GM18508 (cell line): ENCODE results near the gene KCNJ9.

ENCODE experiments used
- ATAC-seq: cut with Tn5 transposase; IDR thresholded peaks from one replicate; pipeline ENCODE4 v1.9.1; 2021; ENCODE audit warnings: moderate number of reproducible peaks; ENCODE audit not compliant: insufficient read depth, unreplicated experiment

KCNJ9 gene

DNA sequence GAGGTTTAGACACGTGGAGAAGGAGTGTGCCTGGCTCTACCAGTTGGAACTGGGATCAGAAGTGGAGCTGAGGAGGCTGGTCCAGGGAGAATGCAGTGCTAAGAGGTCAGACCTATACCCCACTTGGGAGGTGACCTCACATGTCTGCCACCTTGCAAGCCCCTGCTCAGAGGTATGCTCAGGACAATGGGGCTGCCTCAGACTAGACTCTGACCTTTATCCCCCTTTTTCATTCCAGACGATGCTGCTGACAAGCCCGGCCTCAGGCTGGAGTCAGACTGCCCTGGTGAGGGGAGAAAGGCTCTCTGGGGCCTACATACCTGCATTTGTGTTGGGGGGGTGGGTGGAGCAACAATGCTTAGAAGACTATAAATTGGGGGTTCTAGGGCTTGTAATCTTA, 16.6 kb upstream of the KCNJ9 start:
- ATAC-seq: no peak

- ATAC-seq: no peak
Observed at GRCh38 chr1:160066829-160067745, 14.3 kb upstream of the KCNJ9 start.

DNA sequence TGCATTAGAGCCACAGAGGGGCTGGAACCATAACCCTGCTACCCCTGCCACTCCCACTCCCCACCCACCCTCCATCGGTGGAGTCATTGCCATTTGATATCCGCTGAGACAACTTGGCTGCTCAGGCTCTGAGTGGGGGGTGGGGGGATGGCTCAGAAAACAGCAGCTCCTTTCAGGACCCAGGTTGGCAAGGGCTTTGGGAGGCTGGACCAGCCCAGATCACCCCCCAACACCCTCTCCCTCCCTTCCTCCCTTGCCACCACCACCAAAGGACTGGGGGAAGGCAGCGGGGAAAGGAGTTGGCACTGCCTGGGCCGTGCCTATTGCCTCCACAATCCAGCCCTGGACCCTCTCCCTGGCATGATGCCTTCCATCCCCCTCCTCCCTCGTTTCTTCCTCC, 13.1 kb upstream of the KCNJ9 start:
- ATAC-seq: no peak

DNA sequence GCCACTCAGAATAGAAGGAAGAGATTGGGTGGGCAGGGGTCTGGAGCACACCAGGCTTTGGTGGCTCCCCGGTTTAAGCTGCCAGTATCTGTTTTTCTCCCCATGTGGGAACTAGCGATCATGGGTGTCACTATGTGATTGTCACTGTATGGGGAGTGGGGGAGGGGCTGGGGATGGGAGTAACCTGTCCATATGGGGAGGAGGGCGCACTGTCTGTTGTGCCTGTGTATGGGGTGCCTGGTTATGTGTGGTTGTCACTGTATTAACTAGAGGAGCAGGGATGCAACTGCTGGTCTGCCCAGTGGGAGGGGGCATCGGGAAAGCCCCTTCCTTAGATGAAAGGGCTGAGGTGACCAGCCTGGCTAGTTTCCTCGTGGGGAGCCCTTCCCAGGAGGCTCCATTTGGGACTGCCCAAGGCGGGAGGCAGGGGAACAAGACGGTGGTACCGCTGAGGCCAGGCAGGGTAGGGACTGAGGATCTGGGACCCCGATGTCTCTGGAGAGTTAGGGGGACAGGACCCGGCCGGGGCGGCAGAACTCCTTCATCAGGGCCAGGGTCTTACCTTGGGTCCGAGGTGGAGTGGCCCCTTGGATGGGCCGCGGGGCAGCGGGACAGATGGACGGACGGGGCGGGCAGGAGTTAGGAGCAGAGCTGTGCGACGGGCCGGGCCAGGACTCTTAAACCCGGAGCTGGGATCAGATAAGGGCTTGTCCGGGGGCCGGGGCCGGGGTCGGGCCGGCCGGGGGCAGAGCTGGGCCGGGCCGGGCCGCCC, 11.7 kb upstream of the KCNJ9 start, which contains the start of gene KCNJ10:
Gene KCNJ10 (minus strand): TSS at position 701 of the 772 bp plus-strand sequence. CDS start 27,628 bp downstream, outside the sequence.
- ATAC-seq: no peak

- ATAC-seq: no peak
Observed at GRCh38 chr1:160070243-160071163, 10.8 kb upstream of the KCNJ9 start.

DNA sequence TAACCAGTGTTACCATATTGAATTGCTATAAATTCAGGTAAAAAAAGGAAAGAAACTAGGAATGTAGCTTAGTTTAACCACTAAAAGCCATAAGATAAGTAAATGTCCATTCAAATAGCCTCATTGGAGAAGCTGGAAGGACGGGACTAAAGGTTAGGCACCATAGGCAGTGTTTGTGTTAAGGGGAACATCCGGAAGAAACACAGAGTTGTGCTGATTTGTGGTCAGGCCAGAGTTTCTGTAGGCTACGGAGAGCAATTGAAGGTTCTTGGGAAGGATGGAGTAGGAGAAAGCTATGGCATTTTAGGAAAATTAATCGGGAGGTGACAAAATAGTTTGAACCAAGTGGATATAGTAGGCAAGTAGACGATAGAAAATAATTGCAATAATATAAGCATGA, 10.0 kb upstream of the KCNJ9 start:
- ATAC-seq: no peak

DNA sequence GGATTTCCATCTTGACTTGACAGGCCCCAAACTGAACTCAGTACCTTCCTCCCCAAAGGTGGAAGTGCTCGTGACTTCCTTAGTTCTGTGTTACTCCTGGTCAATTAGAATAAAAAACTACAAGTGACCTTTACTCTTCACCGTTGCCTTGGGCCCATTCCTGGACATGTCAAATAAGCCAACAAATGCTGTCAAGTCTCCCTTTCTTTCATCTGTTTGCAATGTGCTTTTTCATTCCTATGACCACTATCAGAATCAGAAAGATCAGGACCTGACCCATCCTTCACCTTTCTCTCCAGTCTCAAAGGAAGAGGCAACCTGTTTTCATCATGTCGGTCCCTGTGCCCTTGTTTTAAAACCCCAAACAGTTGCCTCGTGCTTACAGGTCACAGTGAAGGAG, 6.5 kb upstream of the KCNJ9 start:
- ATAC-seq: no peak

DNA sequence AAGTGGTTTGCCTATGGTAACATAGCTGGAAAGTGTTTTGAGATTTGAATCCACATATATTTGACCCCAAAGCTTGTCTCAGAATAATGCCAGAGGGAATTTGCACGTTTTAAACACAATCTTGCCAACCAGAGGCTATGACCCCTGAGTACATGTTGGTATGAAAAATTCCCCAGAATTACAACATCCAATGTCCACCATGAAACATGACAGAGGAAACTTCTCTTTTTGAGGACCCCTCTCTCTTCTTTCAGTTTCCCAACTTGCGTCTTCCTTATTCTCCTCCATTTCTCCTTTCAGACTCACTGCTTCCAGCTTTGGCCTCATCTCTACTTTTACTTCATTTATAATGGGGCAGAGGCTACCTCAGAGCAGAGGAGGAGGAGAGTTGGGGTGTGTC, 5.5 kb upstream of the KCNJ9 start:
- ATAC-seq: no peak

GRCh38 chr1:160076295-160076694, 5.0 kb upstream of the KCNJ9 start:
- ATAC-seq: no peak

GRCh38 chr1:160077486-160077885, 3.9 kb upstream of the KCNJ9 start:
- ATAC-seq: no peak

- no peak for ATAC-seq
Observed at GRCh38 chr1:160078512-160079195, 2.7 kb upstream of the KCNJ9 start.

- no peak for ATAC-seq
Observed at GRCh38 chr1:160079448-160079847, 1.9 kb upstream of the KCNJ9 start.

- no peak for ATAC-seq
Observed at GRCh38 chr1:160080381-160081100, 797 bp upstream of the KCNJ9 start.

DNA sequence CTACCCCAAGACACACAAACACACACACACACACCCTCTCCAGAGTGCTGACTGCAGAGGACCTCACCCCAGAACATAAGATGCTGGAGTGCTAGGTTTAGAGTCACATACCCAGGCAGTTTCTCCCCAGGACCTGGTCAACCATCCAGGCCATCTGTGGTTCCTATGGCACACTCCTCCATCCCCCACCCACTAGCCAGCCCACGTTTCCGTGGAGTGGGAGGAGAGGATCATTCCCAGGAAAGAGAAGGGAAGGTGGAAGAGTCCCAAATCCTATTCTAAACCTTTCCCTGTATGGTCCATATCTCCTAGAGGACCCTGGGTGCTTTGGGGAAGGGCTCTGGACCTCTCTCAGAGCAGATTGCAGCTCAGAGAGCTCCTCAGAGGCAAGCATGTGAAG, 1.1 kb downstream of the KCNJ9 start:
- no peak for ATAC-seq

DNA sequence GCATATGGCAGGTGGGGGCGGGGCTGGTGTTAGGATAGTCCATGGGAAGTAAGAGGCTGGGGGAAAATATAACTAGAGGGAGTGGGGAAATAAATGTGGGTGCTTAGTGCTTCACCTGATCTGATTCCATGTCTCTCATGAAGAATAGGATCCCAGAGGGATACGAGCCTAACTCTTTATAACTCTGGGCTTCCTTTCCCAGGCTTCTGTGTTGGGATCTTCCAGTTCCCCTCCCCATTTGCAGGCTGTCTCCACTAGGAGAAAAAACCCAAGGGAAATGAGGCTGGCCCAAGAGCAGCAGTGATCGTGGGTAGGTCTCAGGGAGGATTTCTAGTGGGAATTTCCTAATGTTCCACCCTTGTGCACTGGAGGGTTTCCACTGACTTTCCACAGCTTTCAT, 1.6 kb downstream of the KCNJ9 start:
- ATAC-seq: no peak

DNA sequence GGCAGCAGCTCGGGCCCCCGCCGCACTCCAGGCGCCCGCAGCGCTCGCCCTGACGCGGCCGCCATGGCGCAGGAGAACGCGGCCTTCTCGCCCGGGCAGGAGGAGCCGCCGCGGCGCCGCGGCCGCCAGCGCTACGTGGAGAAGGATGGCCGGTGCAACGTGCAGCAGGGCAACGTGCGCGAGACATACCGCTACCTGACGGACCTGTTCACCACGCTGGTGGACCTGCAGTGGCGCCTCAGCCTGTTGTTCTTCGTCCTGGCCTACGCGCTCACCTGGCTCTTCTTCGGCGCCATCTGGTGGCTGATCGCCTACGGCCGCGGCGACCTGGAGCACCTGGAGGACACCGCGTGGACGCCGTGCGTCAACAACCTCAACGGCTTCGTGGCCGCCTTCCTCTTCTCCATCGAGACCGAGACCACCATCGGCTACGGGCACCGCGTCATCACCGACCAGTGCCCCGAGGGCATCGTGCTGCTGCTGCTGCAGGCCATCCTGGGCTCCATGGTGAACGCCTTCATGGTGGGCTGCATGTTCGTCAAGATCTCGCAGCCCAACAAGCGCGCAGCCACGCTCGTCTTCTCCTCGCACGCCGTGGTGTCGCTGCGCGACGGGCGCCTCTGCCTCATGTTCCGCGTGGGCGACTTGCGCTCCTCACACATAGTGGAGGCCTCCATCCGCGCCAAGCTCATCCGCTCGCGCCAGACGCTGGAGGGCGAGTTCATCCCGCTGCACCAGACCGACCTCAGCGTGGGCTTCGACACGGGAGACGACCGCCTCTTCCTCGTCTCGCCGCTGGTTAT, 2.8 kb downstream of the KCNJ9 start:
- no peak for ATAC-seq

- ATAC-seq: no peak
Observed at GRCh38 chr1:160084771-160085321, 3.5 kb downstream of the KCNJ9 start.
